PC-3 (cell line): ENCODE data around the gene HGS.

Experiments
- CTCF ChIP-seq: fragments of 300-600 bp; sonication (generic); conservative IDR thresholded peaks from 2 replicates; pipeline ENCODE4 v1.5.1; 2017; ENCODE audit warnings: antibody characterized with exemption, low read depth, mild to moderate bottlenecking, low read length
- EZH2 ChIP-seq: fragments of 300-600 bp; sonication (generic); IDR thresholded peaks from one replicate; pipeline ENCODE4 v1.6.1; 2017; ENCODE audit warnings: antibody characterized with exemption, mild to moderate bottlenecking, low read length; ENCODE audit not compliant: unreplicated experiment
- EZH2phosphoT487 ChIP-seq: fragments of 300-600 bp; sonication (generic); IDR thresholded peaks from 2 replicates; pipeline ENCODE4 v1.6.1; 2018; ENCODE audit warnings: mild to moderate bottlenecking, antibody characterized with exemption, low read length, borderline replicate concordance

- TF ChIP-seq CTCF (no peak), EZH2 (no peak), EZH2phosphoT487 (no peak)
These were observed 4.1 kb downstream of the HGS start for GRCh38 chr17:81687770-81688541.
